Smooth muscle cell (in vitro differentiated cells): ENCODE results near the gene LRFN5. TPM values are rescaled to one million over a fixed set of nuclear protein-coding genes. Genes with fewer than 3 reads are reported as not detected.

Source experiments
- DNase-seq: peaks from one replicate; lab custom pipeline; 2025; ENCODE audit not compliant: unreplicated experiment; lab: John Stamatoyannopoulos, UW
- H2AFZ ChIP-seq: fragments of 200-600 bp; sonication (generic); 2 replicates; pipeline ENCODE4 v1.6.0; 2016; ENCODE audit warnings: antibody characterized with exemption, low read depth, mild to moderate bottlenecking
- H3F3A ChIP-seq: fragments of 200-600 bp; sonication (generic); 2 replicates; pipeline ENCODE4 v1.6.0; 2017; ENCODE audit warnings: antibody characterized with exemption, low read depth
- H3K27ac ChIP-seq: fragments of 200-600 bp; sonication (generic); 2 replicates; pipeline ENCODE4 v1.5.1; 2016; ENCODE audit warnings: low read depth, mild to moderate bottlenecking
- H3K27me3 ChIP-seq: fragments of 200-600 bp; sonication (generic); 2 replicates; pipeline ENCODE4 v1.6.1; 2016; ENCODE audit warnings: low read depth, mild to moderate bottlenecking
- H3K36me3 ChIP-seq: fragments of 200-600 bp; sonication (generic); 2 replicates; pipeline ENCODE4 v1.5.1; 2016; ENCODE audit warnings: low read depth
- H3K4me1 ChIP-seq: fragments of 200-600 bp; sonication (generic); 2 replicates; pipeline ENCODE4 v1.5.1; 2016; ENCODE audit warnings: low read depth
- H3K4me2 ChIP-seq: fragments of 200-600 bp; sonication (generic); 2 replicates; pipeline ENCODE4 v1.6.0; 2016; ENCODE audit warnings: mild to moderate bottlenecking
- H3K4me3 ChIP-seq: fragments of 200-600 bp; sonication (generic); 2 replicates; pipeline ENCODE4 v1.5.1; 2016; ENCODE audit warnings: mild to moderate bottlenecking
- H3K79me2 ChIP-seq: fragments of 200-600 bp; sonication (generic); 2 replicates; pipeline ENCODE4 v1.6.0; 2016; ENCODE audit warnings: low read depth, mild to moderate bottlenecking
- H3K9ac ChIP-seq: fragments of 200-600 bp; sonication (generic); 2 replicates; pipeline ENCODE4 v1.6.0; 2016; ENCODE audit warnings: low read depth
- H3K9me3 ChIP-seq: fragments of 200-600 bp; sonication (generic); replicated peaks from 2 replicates; pipeline ENCODE4 v1.5.1; 2016; ENCODE audit warnings: low read depth
- H4K20me1 ChIP-seq: fragments of 200-600 bp; sonication (generic); 2 replicates; pipeline ENCODE4 v1.6.0; 2016; ENCODE audit warnings: low read depth
- WGBS: methylation state at CpG from one replicate; pipeline ENCODE4 v1.1.7; 2016; ENCODE audit warnings: low lambda C conversion rate; 5-methylcytosine and 5-hydroxymethylcytosine counted together
- polyA plus RNA-seq: library from polyadenylated mRNA; unstranded; fragments of >200 nt; fragmentation: Nextera tagmentation; extraction: Ambion mirVana; gene quantifications from 2 replicates; pipeline ENCODE4 v1.2.1, GENCODE V29; 2016
- total RNA-seq: library from RNA; depleted of rRNA; stranded (reverse); fragments of >200 nt; gene quantifications from 2 replicates; pipeline ENCODE4 v1.2.3, GENCODE V29; 2014
- TF ChIP-seq, protein P1 (sequence below): fragments of 200-600 bp; sonication (generic); IDR thresholded peaks from 2 replicates; pipeline ENCODE4 v1.5.1; 2017; ENCODE audit warnings: borderline replicate concordance, mild to moderate bottlenecking, antibody characterized with exemption; ENCODE audit not compliant: insufficient read depth, poor library complexity, severe bottlenecking

Gene LRFN5
- total and polyA plus RNA-seq, 2 experiments from 2014 or later, result 22.1 to 33.8 TPM

DNA sequence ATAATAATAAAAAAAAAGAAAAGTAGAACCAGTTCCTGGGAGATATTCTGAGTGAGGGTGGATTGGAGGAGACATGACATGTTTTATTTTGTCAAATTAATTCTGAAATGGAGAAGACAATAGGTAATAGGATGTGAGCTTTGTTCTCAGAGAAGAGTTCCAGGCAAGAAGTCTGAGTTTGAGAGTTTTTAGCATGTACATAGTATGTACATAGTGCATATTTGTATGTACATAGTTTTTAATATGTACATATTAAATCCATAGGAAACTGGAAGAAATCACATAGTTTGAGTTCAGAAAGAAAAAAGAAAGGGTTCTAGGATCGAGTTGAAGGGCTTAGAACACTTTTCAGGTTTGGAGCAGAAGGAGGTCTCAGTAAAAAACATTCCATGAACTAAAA lies 47.5 kb downstream of the LRFN5 start:
- 82% methylated on average over 1 of the region's 1 CpG for WGBS
- DNase-seq, result no peak
- no peak overlapping the region for H3K9ac ChIP-seq

DNA sequence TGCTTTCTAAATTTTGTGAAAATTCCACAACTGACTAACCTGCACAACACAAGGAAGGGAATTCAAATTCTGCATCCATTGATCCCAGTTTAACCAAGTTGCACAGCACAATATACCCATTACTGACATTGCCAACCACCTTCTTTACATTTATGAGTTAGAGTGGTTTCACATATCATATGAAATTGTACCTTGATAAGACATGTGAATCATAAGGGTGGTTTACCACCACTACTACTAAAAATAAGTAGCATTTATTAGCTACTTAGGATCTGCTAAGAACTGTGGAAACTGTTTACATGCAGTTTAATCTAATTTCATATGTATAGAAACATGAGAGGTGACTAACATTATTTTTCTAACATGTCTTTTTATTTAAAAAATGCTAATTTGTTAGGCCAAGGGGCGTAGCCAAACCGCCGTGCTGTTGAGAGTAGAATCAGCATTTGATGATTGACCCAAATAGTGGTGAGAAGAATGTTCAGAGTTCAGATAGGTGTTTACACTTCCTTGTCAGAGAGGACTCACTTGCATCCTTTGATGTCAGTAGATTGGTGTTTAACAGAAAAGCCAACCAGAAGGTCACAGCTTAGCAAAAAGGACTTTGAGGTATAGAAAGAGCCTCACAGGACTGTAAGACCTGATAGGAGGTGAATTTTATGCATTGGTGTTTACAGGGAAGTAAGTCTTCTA lies 56.2 kb downstream of the LRFN5 start:
- H3K4me1 ChIP-seq, result no peaks in the 10 kb centered on the region
- no peaks in the 10 kb centered on the region for H3F3A ChIP-seq
- peak overlapping the region; percentile 16 for H3K4me2 ChIP-seq
- no peaks in the 10 kb centered on the region for H3K27me3 ChIP-seq
- H3K27ac ChIP-seq, result peak overlapping the region; percentile 52
- no peak overlapping the region for H2AFZ ChIP-seq
- no peaks in the 10 kb centered on the region for H3K9me3 ChIP-seq
- 87% methylated on average over 3 of the region's 3 CpGs for WGBS
- no peak for DNase-seq
- peaks cover 48% of the 10 kb centered on the region for H4K20me1 ChIP-seq
- H3K36me3 ChIP-seq, result no peaks in the 10 kb centered on the region
- H3K79me2 ChIP-seq, result peaks cover 96% of the 10 kb centered on the region
- no peak overlapping the region for H3K9ac ChIP-seq
- no peak overlapping the region for H3K4me3 ChIP-seq
- TF ChIP-seq, protein P1, sequence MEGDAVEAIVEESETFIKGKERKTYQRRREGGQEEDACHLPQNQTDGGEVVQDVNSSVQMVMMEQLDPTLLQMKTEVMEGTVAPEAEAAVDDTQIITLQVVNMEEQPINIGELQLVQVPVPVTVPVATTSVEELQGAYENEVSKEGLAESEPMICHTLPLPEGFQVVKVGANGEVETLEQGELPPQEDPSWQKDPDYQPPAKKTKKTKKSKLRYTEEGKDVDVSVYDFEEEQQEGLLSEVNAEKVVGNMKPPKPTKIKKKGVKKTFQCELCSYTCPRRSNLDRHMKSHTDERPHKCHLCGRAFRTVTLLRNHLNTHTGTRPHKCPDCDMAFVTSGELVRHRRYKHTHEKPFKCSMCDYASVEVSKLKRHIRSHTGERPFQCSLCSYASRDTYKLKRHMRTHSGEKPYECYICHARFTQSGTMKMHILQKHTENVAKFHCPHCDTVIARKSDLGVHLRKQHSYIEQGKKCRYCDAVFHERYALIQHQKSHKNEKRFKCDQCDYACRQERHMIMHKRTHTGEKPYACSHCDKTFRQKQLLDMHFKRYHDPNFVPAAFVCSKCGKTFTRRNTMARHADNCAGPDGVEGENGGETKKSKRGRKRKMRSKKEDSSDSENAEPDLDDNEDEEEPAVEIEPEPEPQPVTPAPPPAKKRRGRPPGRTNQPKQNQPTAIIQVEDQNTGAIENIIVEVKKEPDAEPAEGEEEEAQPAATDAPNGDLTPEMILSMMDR, result no peak

More for the DNA sequence above, 47.5 kb downstream of the LRFN5 start:
- H3K27ac ChIP-seq, result no peak overlapping the region
- H3K4me2 ChIP-seq, result no peak overlapping the region
- peaks cover 14% of the 10 kb centered on the region for H4K20me1 ChIP-seq
- H3F3A ChIP-seq, result no peaks in the 10 kb centered on the region
- peaks cover 98% of the 10 kb centered on the region for H3K79me2 ChIP-seq
- TF ChIP-seq, protein P1, result no peak
- no peaks in the 10 kb centered on the region for H3K36me3 ChIP-seq
- H3K4me3 ChIP-seq, result no peak overlapping the region
- no peak overlapping the region for H2AFZ ChIP-seq
- no peaks in the 10 kb centered on the region for H3K27me3 ChIP-seq
- no peaks in the 10 kb centered on the region for H3K4me1 ChIP-seq
- no peaks in the 10 kb centered on the region for H3K9me3 ChIP-seq

DNA sequence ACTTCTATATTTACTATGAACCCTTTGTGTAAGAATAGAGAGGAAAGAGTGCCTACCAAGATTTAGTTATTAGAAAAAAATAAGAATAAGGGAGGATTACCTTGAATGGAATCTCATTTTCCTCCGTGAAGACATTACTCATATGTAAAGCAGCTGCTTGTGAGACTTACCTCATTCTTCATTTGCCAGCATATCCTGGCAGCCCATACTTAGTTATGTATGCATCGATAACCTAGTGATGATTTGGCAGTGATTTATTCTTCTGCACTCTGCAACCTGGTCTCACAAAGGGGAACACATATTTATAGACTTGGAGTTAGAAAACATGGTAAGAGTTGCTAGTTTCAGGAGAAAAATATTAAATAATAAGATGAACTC lies 56.8 kb downstream of the LRFN5 start:
- Histone ChIP-seq H3F3A (no peaks in the 10 kb centered on the region), H3K9me3 (no peaks in the 10 kb centered on the region), H3K27me3 (no peaks in the 10 kb centered on the region), H2AFZ (no peak overlapping the region), H3K9ac (no peak overlapping the region), H3K4me3 (no peak overlapping the region), H3K27ac (peak overlapping the region; percentile 52), H3K79me2 (peaks cover 96% of the 10 kb centered on the region), H3K36me3 (no peaks in the 10 kb centered on the region), H4K20me1 (peaks cover 49% of the 10 kb centered on the region), H3K4me2 (peak overlapping the region; percentile 16), H3K4me1 (no peaks in the 10 kb centered on the region)
- TF ChIP-seq, protein P1, result no peak
- no peak for DNase-seq
- 40% methylated on average over 2 of the region's 2 CpGs for WGBS

DNA sequence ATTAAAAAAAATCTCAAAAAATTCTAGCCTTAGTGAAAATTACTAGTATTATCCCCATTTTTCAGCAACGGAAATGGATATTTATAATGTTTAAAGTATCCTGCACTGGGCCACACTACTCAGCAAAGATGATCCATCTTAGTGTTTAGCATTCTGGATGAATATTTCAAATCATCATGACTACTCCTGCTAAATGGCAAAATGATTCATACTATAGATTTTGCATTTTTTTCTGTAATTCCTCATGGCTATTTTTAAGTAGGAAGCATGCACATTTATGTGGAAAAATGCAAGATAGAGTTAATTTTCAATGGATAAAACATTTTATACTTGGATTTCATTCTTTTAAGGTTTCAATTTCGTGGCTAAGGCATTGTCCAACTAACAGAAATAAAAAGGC lies 59.6 kb downstream of the LRFN5 start:
- no peak overlapping the region for H2AFZ ChIP-seq
- H3K4me1 ChIP-seq, result peaks cover 10% of the 10 kb centered on the region
- H3K36me3 ChIP-seq, result no peaks in the 10 kb centered on the region
- no peak overlapping the region for H3K27ac ChIP-seq
- no peak overlapping the region for H3K4me3 ChIP-seq
- no peak overlapping the region for H3K9ac ChIP-seq
- 89% methylated on average over 2 of the region's 2 CpGs for WGBS
- H3K79me2 ChIP-seq, result peaks cover 93% of the 10 kb centered on the region
- no peaks in the 10 kb centered on the region for H3K9me3 ChIP-seq
- no peaks in the 10 kb centered on the region for H3F3A ChIP-seq
- TF ChIP-seq, protein P1, result no peak
- no peaks in the 10 kb centered on the region for H3K27me3 ChIP-seq
- peaks cover 41% of the 10 kb centered on the region for H4K20me1 ChIP-seq
- no peak overlapping the region for H3K4me2 ChIP-seq
- no peak for DNase-seq
